Measurements from ENCODE around the gene DCDC1. TPM values are rescaled to one million over a fixed set of nuclear protein-coding genes. Genes with fewer than 3 reads are reported as not detected.

The DCDC1 gene
- total RNA-seq, 1 donor from 2014 or later, result not detected

DNA sequence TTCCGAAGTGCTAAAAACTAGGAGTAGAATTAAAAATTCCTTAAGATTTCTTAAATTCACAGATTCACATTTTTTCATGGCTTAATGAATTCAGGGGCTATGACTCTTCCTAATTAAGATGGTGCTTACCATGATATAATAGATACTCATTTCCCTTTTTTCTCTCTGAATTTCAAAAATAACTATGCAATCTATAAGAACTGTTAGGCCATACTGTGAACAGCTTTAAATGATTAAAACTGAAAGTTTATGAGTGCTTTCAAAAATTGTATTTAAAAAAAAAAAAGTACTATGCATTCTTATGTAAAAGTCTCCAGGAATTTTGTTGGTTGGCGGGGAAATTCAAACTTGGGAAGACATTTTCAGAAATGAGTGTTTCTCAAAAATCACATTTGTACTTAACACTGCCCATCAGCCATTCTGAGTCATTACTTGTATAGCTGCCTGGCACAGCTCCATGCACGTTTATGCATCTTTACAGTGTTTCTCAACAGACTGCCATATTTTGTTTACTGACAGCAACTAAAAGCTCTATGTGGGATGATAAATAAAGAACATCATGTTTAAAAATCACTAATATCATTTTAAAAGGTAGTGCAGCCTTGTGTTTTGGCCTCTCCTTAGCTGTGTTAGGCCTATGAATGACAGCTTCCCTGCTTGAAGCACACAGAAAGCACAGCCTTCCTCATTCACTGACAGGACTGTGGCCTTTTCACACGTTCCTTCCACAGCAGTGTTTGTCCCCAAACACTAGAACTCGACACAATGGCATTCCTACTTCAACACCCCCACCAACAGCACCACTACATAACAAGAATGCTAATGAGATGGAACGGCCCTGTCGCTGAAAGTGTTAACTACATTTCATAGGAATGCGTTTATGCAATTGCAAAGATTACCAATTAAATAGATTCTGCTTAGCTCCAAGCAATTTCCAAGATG, 131.4 kb downstream of the DCDC1 start:
- Histone ChIP-seq H3K27me3 (ENCODE audit: control insufficient read depth in 3 of 3, insufficient read depth in 3 of 3, low read length in 3 of 3) (no peaks in the 10 kb centered on the region), H3K36me3 (ENCODE audit: control insufficient read depth in 3 of 3, insufficient read depth in 3 of 3, low read length in 3 of 3) (no peaks in the 10 kb centered on the region), H3K4me1 (ENCODE audit: control insufficient read depth in 3 of 3, insufficient read depth in 3 of 3, low read length in 3 of 3) (no peaks in the 10 kb centered on the region), H3K9ac (ENCODE audit: low read depth in 1 of 3, low read length in 3 of 3) (peak overlapping the region in 1 of 3 donors; percentile 2), H3K27ac (ENCODE audit: low read depth, low read length) (no peak overlapping the region), H3K9me3 (ENCODE audit: control insufficient read depth in 3 of 3, low read length in 3 of 3) (no peaks in the 10 kb centered on the region), H3K4me3 (ENCODE audit: low read length in 3 of 3) (no peak overlapping the region)

DNA sequence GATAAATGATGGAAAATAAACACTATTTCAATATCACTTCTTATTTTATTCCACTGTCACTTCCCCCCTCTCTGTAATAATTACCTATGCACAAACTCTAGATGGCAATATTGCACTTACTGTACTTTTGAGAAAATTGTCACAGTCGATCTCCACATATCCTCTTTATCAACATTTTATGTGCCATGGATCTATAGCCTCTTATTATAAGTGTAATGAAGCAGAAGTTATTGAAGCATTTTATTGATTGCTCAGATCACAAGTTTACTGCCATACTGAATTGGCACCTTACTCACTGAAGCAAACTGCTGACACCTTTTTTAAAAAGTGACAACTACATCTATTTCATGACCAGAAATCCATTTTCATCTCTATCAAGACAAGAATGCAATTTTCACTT, 133.4 kb downstream of the DCDC1 start:
- H3K27ac ChIP-seq (ENCODE audit: low read depth, low read length), result no peak overlapping the region
- no peaks in the 10 kb centered on the region for H3K27me3 ChIP-seq (ENCODE audit: control insufficient read depth in 3 of 3, insufficient read depth in 3 of 3, low read length in 3 of 3)
- H3K36me3 ChIP-seq (ENCODE audit: control insufficient read depth in 3 of 3, insufficient read depth in 3 of 3, low read length in 3 of 3), result no peaks in the 10 kb centered on the region
- no peaks in the 10 kb centered on the region for H3K4me1 ChIP-seq (ENCODE audit: control insufficient read depth in 3 of 3, insufficient read depth in 3 of 3, low read length in 3 of 3)
- no peaks in the 10 kb centered on the region for H3K9me3 ChIP-seq (ENCODE audit: control insufficient read depth in 3 of 3, low read length in 3 of 3)
- no peak overlapping the region for H3K4me3 ChIP-seq (ENCODE audit: low read length in 3 of 3)
- no peak overlapping the region for H3K9ac ChIP-seq (ENCODE audit: low read depth in 1 of 3, low read length in 3 of 3)

DNA sequence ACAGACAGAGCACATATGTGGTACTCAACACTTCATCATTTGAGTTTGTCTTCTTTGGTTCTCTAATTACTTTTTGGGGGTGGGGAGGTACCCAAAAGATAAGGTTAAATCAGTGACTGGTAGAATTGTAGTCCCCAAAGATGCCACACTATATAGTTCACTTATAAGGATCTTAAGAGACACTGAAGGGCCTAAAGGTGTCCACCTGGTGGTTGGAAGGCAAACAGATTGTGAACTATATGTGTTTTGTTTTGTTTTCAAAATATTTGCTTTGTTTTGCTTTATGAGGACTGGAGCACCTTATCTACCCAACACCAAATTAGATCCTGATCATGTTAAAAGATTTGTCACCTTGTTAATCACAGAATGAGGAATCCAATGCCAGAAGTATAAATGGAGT, 136.1 kb downstream of the DCDC1 start:
- no peaks in the 10 kb centered on the region for H3K4me1 ChIP-seq (ENCODE audit: control insufficient read depth in 3 of 3, insufficient read depth in 3 of 3, low read length in 3 of 3)
- H3K4me3 ChIP-seq (ENCODE audit: low read length in 3 of 3), result no peak overlapping the region
- H3K27me3 ChIP-seq (ENCODE audit: control insufficient read depth in 3 of 3, insufficient read depth in 3 of 3, low read length in 3 of 3), result no peaks in the 10 kb centered on the region
- no peaks in the 10 kb centered on the region for H3K36me3 ChIP-seq (ENCODE audit: control insufficient read depth in 3 of 3, insufficient read depth in 3 of 3, low read length in 3 of 3)
- H3K27ac ChIP-seq (ENCODE audit: low read depth, low read length), result no peak overlapping the region
- H3K9me3 ChIP-seq (ENCODE audit: control insufficient read depth in 3 of 3, low read length in 3 of 3), result no peaks in the 10 kb centered on the region
- H3K9ac ChIP-seq (ENCODE audit: low read depth in 1 of 3, low read length in 3 of 3), result no peak overlapping the region

DNA sequence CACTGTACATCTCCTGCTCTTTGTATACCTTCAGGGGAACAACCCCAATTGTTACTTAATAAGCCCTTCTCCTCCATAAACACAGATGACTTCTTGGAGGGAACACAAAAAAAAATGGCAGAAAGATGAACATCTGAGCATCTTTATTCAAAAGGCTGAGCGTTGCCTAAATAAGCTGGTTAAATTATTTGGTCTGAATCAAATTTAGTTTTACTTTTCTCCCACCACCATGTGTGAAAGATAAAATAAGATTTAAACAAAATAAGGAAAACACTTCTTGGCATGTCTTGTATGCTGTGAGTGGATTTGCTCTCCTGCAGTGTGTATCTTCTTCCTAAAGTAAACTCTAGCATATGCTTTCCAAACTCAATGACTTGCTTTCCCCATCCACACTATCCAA, 137.9 kb downstream of the DCDC1 start:
- H3K36me3 ChIP-seq (ENCODE audit: control insufficient read depth in 3 of 3, insufficient read depth in 3 of 3, low read length in 3 of 3), result no peaks in the 10 kb centered on the region
- H3K9ac ChIP-seq (ENCODE audit: low read depth in 1 of 3, low read length in 3 of 3), result no peak overlapping the region
- no peaks in the 10 kb centered on the region for H3K9me3 ChIP-seq (ENCODE audit: control insufficient read depth in 3 of 3, low read length in 3 of 3)
- H3K4me1 ChIP-seq (ENCODE audit: control insufficient read depth in 3 of 3, insufficient read depth in 3 of 3, low read length in 3 of 3), result no peaks in the 10 kb centered on the region
- H3K4me3 ChIP-seq (ENCODE audit: low read length in 3 of 3), result no peak overlapping the region
- no peaks in the 10 kb centered on the region for H3K27me3 ChIP-seq (ENCODE audit: control insufficient read depth in 3 of 3, insufficient read depth in 3 of 3, low read length in 3 of 3)
- no peak overlapping the region for H3K27ac ChIP-seq (ENCODE audit: low read depth, low read length)

DNA sequence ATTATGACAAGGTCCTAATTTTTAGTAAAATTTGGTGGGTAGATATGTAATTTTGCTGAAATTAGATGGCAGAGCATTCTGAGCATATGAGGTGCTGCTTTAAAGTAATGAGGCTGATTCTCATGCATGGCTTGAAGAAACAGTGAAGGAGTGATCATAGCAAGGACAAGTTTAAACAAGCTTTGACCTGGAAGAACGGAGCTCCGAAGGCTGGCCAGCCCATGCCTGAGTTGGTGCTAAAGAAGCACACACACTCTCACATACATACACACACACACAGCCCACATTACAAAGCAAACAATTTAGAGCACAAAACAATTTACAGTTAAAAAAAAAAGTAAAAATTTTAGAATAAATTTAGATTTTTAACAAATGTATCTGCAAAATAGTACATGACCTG, 150.7 kb downstream of the DCDC1 start:
- Histone ChIP-seq H3K4me1 (ENCODE audit: control insufficient read depth in 3 of 3, insufficient read depth in 3 of 3, low read length in 3 of 3) (no peaks in the 10 kb centered on the region), H3K9me3 (ENCODE audit: control insufficient read depth in 3 of 3, low read length in 3 of 3) (no peaks in the 10 kb centered on the region), H3K36me3 (ENCODE audit: control insufficient read depth in 3 of 3, insufficient read depth in 3 of 3, low read length in 3 of 3) (no peaks in the 10 kb centered on the region), H3K9ac (ENCODE audit: low read depth in 1 of 3, low read length in 3 of 3) (no peak overlapping the region), H3K4me3 (ENCODE audit: low read length in 3 of 3) (no peak overlapping the region), H3K27me3 (ENCODE audit: control insufficient read depth in 3 of 3, insufficient read depth in 3 of 3, low read length in 3 of 3) (no peaks in the 10 kb centered on the region), H3K27ac (ENCODE audit: low read depth, low read length) (no peak overlapping the region)

DNA sequence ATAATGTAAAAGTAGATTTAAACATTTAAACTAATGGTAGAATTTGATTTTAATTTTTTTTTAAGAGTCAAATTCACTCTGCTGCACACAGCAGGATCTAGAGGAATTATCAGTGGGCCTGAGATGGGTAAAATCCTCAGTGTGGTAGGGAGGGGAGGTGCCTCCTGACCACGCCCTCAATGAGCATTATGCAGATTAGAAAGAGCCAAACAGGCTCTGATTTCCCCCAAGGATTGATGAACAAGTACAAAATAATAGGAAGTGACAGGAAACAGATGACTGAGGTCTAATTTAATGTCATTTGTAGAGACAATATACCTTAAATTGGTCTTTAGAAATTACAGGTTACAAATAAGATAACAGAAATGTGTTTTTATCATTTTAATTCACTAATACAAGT, 155.2 kb downstream of the DCDC1 start:
- H3K27me3 ChIP-seq (ENCODE audit: control insufficient read depth in 3 of 3, insufficient read depth in 3 of 3, low read length in 3 of 3), result no peaks in the 10 kb centered on the region
- H3K4me3 ChIP-seq (ENCODE audit: low read length in 3 of 3), result no peak overlapping the region
- no peaks in the 10 kb centered on the region for H3K4me1 ChIP-seq (ENCODE audit: control insufficient read depth in 3 of 3, insufficient read depth in 3 of 3, low read length in 3 of 3)
- no peaks in the 10 kb centered on the region for H3K9me3 ChIP-seq (ENCODE audit: control insufficient read depth in 3 of 3, low read length in 3 of 3)
- H3K9ac ChIP-seq (ENCODE audit: low read depth in 1 of 3, low read length in 3 of 3), result no peak overlapping the region
- H3K36me3 ChIP-seq (ENCODE audit: control insufficient read depth in 3 of 3, insufficient read depth in 3 of 3, low read length in 3 of 3), result no peaks in the 10 kb centered on the region
- no peak overlapping the region for H3K27ac ChIP-seq (ENCODE audit: low read depth, low read length)

DNA sequence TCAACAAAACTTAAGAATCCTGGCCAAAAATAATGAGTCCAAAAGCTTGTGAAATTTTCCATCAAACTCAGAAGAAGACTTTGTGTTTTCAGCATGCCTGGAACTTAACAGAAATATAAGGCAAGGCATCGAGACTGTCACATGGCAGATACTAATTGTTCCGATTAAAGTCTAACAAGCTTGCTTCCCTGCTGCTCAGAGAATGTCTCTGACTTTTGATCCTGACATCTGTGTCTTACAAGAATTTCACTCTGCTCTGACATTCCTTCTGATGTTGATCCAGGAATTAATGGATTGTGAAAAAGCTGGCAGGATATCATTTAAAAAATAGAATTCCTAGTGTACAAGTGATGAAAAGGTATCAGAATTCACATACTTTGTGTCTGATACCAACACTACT, 170.2 kb downstream of the DCDC1 start:
- H3K36me3 ChIP-seq (ENCODE audit: control insufficient read depth in 3 of 3, insufficient read depth in 3 of 3, low read length in 3 of 3), result no peaks in the 10 kb centered on the region
- no peak overlapping the region for H3K9ac ChIP-seq (ENCODE audit: low read depth in 1 of 3, low read length in 3 of 3)
- no peaks in the 10 kb centered on the region for H3K9me3 ChIP-seq (ENCODE audit: control insufficient read depth in 3 of 3, low read length in 3 of 3)
- no peaks in the 10 kb centered on the region for H3K4me1 ChIP-seq (ENCODE audit: control insufficient read depth in 3 of 3, insufficient read depth in 3 of 3, low read length in 3 of 3)
- no peak overlapping the region for H3K27ac ChIP-seq (ENCODE audit: low read depth, low read length)
- no peaks in the 10 kb centered on the region for H3K27me3 ChIP-seq (ENCODE audit: control insufficient read depth in 3 of 3, insufficient read depth in 3 of 3, low read length in 3 of 3)
- no peak overlapping the region for H3K4me3 ChIP-seq (ENCODE audit: low read length in 3 of 3)

DNA sequence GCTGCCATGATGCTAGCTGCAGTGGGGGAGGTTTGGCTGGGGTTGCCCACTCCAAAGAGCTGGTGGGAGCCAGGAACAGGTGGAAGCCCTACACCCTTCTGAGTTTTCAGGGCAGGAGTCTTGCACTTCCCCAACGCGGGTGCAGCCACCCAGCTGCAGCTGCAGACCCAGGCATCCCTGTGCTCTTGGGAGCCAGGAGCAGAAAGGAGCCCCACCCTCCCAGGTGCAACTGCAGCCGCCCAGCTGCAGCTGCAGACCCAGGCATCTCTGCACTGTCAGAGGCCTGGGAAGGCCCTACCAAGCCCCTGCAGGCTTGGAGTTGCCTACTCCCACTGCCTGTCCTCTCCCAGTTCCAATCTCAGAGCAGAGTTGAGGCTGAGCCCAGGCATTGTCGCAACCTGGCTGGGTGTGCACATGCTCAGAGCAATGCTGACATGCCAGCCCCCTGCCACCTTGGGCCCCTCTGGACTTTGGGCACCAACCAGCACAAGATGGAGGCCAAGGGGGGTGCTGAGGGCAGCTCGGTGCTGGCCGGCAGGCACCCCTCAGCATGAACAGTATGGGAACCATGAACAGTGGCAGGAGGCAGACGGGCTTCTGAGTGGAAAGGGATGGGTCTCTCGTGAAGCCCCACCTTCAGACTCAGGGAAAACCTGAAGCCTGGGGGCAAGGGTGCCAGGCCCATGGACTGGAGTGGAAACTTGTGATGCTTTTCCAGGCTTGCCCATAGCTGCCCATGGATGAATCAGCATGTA, 195.4 kb downstream of the DCDC1 start:
- no peaks in the 10 kb centered on the region for H3K27me3 ChIP-seq (ENCODE audit: control insufficient read depth in 3 of 3, insufficient read depth in 3 of 3, low read length in 3 of 3)
- H3K4me3 ChIP-seq (ENCODE audit: low read length in 3 of 3), result no peak overlapping the region
- H3K27ac ChIP-seq (ENCODE audit: low read depth, low read length), result no peak overlapping the region
- H3K4me1 ChIP-seq (ENCODE audit: control insufficient read depth in 3 of 3, insufficient read depth in 3 of 3, low read length in 3 of 3), result no peaks in the 10 kb centered on the region
- no peak overlapping the region for H3K9ac ChIP-seq (ENCODE audit: low read depth in 1 of 3, low read length in 3 of 3)
- H3K9me3 ChIP-seq (ENCODE audit: control insufficient read depth in 3 of 3, low read length in 3 of 3), result peaks cover 0 to 3% (median 2%) of the 10 kb centered on the region in 3 donors
- no peaks in the 10 kb centered on the region for H3K36me3 ChIP-seq (ENCODE audit: control insufficient read depth in 3 of 3, insufficient read depth in 3 of 3, low read length in 3 of 3)

DNA sequence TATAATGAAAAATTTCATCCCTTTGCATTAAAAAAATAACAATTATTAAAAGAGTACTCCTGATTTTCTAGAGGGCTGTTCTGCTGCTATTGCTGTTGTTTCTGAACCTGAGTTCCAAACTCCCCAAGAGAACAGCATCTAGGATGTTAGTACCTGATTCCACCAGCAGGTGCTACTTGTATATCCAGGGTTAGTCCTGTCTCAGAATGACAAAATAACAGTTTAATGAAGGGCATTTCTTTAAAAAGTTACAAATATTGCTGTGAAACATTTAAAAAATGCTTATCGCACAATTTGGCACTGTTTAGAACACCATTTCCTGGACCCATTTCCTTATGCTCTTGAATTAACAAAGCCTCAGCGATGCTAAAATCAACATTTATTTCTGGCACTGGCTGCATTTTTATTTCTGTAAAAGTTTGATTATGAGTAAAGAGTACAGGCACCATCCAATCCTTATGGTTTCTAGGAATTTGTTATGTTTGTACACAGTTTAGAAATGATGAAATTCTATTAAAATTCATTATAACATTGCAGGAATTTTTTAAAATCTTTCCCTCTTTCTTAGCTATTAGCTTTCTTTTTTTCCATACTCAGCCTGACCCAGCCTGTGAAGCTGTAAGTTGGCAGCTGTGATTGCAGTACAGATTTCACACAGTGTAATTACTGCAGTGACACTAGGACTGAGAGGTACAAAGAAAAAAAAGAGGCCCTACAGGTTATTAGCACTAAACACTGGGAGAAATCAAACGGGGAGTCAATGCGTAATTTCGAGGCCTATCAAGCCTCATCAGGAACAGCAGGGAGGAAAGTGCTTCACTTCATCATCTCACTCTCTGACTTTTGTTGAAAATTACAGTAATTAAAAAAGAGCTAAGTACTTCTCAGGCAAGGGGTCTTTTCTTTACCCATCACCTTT, 208.8 kb downstream of the DCDC1 start:
- Histone ChIP-seq H3K27me3 (ENCODE audit: control insufficient read depth in 3 of 3, insufficient read depth in 3 of 3, low read length in 3 of 3) (no peaks in the 10 kb centered on the region), H3K36me3 (ENCODE audit: control insufficient read depth in 3 of 3, insufficient read depth in 3 of 3, low read length in 3 of 3) (no peaks in the 10 kb centered on the region), H3K9me3 (ENCODE audit: control insufficient read depth in 3 of 3, low read length in 3 of 3) (no peaks in the 10 kb centered on the region), H3K27ac (ENCODE audit: low read depth, low read length) (no peak overlapping the region), H3K4me3 (ENCODE audit: low read length in 3 of 3) (no peak overlapping the region), H3K9ac (ENCODE audit: low read depth in 1 of 3, low read length in 3 of 3) (no peak overlapping the region), H3K4me1 (ENCODE audit: control insufficient read depth in 3 of 3, insufficient read depth in 3 of 3, low read length in 3 of 3) (no peaks in the 10 kb centered on the region)

Measured in skeletal muscle tissue (tissue), 4 donors.